Activated CD8-positive, alpha-beta memory T cell treated with anti-CD3 and anti-CD28 coated beads for 1 hour (primary cell): ENCODE data around the gene SP8.
"Not testable (repeated sequence)": the region's sequence is repeated elsewhere in the genome, so short reads cannot be mapped to it uniquely, and the experiment has no call there.

Source experiments
- DNase-seq, 2 donors: peaks; one replicate each; pipeline ENCODE4 v3.0.0-alpha.2; 2020; ENCODE audit warnings: low read depth in 1 of 2; ENCODE audit errors: extremely low read depth in 1 of 2

The SP8 gene

GRCh38 chr7:20786779-20787659 lies at the start of gene SP8:
Gene SP8, minus strand, starts transcription at chr7:20786886. Its CDS starts 88 bp downstream, at chr7:20786798.
- no peak for DNase-seq

GRCh38 chr7:20836424-20836823 lies 49.7 kb upstream of the SP8 start:
- not testable (repeated sequence) for DNase-seq

GRCh38 chr7:20835111-20835750 lies 48.5 kb upstream of the SP8 start:
- no peak for DNase-seq

- no peak for DNase-seq
These were observed 48.0 kb upstream of the SP8 start for GRCh38 chr7:20834656-20835055.

GRCh38 chr7:20831956-20832355 lies 45.3 kb upstream of the SP8 start:
- no peak for DNase-seq

- DNase-seq = no peak
These were observed 44.8 kb upstream of the SP8 start for GRCh38 chr7:20831451-20831850.

GRCh38 chr7:20828947-20829346 lies 42.3 kb upstream of the SP8 start:
- DNase-seq = no peak

GRCh38 chr7:20827172-20827571 lies 40.5 kb upstream of the SP8 start:
- DNase-seq = no peak

- DNase-seq = no peak
These were observed 39.6 kb upstream of the SP8 start for GRCh38 chr7:20826243-20826642.

GRCh38 chr7:20825555-20825954 lies 38.9 kb upstream of the SP8 start:
- DNase-seq = no peak

- DNase-seq = not testable (repeated sequence)
These were observed 34.7 kb upstream of the SP8 start for GRCh38 chr7:20821390-20821789.

GRCh38 chr7:20816372-20816959 lies 29.8 kb upstream of the SP8 start:
- no peak for DNase-seq

GRCh38 chr7:20804345-20804744 lies 17.7 kb upstream of the SP8 start:
- no peak for DNase-seq

GRCh38 chr7:20799566-20800366 lies 13.1 kb upstream of the SP8 start:
- no peak for DNase-seq

- DNase-seq = no peak
These were observed 12.0 kb upstream of the SP8 start for GRCh38 chr7:20798694-20799121.

- DNase-seq = no peak
These were observed 11.5 kb upstream of the SP8 start for GRCh38 chr7:20798081-20798693.

- no peak for DNase-seq
These were observed 10.9 kb upstream of the SP8 start for GRCh38 chr7:20797462-20798080.

- DNase-seq = no peak
These were observed 10.4 kb upstream of the SP8 start for GRCh38 chr7:20797042-20797461.

GRCh38 chr7:20796500-20796899 lies 9.8 kb upstream of the SP8 start:
- no peak for DNase-seq

- DNase-seq = no peak
These were observed 9.2 kb upstream of the SP8 start for GRCh38 chr7:20795881-20796280.
